Measurements from ENCODE around the gene PAM.

Gene PAM

DNA sequence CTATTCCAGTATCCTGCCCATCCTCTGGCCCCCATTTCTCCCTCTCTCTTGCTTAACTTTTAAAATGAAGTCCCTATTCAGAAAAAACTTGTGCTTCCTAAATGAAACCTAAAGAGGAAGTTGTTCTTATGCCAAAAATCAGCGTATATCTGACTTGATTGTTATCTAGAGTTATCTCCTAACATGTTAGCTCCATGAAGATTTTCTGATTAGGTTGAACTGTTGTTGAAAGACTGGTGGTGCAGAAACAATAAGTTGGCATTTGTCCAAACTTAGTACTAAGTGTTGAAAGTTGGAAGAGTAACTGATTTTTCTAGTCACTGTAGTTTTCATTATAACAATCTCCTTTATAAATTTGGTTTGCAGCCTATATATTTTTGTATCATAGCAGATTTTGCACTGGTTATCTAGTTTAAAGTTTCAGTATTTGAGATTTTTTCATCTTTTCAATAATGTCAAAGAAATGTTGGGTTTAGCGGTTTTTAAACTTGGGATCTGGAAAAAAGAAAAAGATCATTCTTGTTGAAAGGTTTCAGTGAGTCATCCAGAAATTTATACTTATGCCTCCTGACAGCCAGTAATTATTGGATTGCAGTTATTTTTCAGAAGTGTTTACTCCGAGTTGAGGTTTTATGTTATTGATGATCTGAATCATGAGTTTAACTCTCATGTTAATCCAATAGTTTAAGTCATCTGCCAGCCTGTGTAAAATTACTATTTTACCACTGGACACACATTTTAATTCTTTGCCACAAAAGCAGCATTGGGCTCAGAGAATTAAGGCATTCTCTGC lies 60.6 kb downstream of the PAM start:
- no peak for DNase-seq

DNA sequence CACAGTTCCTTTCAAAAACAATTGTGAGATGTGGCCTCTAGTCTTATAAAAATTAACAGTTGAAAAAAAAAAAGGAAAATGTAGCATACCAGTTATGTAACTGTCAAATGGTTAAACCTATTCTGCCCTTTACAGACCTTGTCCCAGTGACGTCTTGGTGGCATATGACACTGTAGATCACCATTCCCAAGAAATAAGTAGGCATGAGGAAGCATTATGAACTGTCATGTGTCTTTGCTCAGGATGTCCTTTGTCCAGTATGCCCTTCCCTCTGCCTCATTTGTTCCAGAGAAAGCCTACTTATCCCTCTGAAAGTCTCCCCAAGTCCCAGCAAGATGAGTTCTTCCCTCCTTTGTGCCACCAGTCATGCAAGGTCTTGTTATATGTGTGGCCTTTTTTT lies 63.2 kb downstream of the PAM start:
- no peak for DNase-seq

DNA sequence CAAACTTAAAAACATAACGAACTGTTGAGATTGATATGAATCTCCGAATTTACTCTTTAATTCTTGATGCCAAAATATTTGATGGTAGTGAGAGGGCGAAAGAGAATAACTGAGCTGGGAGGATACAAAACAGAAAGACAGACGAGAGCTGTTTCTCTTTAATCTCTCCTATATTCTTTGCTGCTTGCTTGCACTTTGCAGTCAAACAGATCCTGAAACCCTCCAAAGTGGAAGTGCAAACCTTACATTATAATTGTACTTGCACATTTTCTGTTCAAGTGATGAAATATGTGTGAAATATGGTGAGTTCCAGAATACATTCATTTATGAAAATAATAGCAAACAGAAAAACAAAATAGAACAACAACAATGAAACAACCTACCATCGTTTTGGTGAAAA lies 63.8 kb downstream of the PAM start:
- DNase-seq, result no peak

DNA sequence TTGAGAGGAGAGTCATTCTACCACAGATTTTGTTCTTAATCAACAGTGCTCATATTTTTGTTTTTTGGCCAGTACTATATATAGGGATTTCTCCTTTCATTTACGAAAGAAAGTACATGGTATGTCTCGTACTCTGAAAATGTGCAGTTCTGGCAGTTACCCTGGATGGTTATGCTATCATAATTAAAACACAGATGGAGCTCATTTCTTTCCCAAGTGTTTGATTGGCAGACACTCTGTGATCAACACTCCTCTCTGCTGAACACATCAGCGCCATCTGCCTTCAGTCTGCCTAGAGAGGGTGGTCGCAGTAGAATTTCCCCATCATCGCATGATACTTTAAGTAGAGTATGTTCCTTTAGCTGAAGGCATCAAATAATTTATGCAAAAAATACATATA lies 64.5 kb downstream of the PAM start:
- no peak for DNase-seq

DNA sequence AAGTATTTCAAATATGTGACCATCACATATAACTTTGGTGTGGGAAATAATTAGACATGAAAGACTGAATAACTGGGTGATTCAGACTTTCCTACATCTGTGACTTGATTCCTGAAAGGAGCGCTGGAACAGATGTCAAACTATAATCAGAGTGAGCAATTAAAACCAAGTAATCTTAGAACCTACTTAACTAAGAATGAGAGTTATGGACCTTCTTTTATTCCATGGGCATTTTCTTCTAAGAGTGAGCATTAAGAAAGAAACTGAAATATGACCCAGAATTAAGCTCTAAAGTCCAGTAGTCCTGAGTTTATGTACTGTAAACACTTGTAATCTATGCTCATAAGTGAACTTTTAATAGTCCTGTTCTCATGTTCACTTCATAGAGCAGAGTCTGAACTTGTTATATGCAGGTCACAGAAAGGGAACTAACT lies 68.4 kb downstream of the PAM start:
- no peak for DNase-seq

DNA sequence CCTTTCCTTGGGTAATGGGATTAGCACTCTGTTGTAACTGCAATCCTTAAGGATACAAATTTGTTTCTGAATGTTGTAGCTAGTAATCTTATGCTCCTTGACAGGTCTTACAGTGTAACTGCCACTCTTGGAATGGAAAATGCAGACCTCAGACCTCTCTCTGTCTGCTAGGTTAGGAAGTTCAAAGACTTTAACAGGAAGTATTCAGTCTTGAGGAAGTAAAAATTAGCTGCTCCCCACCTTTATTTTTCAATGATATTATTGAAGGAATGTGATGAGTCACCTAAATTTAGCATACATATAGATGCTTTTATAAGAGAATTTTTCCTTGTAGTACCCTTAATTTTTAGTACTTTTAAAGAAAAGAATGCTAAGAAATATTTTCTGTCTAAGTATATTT lies 71.5 kb downstream of the PAM start:
- DNase-seq, result no peak

DNA sequence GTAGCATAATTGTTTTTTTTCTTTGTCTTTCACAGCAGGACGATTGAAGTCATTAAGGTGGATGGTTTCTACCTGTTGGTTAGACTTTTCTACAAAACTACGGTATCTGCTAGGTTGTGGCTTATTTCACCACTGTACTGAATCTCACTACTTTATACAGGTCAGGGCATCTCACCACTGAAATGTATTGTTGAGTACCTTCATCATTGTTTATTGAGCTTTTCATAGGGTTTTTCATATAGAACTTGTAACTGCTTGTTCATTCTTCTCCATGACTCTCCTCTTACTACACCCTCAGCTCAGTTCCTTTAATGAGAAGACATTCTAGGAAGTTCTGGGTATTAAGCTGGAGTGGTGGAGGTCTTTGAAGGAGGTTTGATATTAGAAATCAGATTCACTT lies 75.1 kb downstream of the PAM start:
- DNase-seq, result no peak

DNA sequence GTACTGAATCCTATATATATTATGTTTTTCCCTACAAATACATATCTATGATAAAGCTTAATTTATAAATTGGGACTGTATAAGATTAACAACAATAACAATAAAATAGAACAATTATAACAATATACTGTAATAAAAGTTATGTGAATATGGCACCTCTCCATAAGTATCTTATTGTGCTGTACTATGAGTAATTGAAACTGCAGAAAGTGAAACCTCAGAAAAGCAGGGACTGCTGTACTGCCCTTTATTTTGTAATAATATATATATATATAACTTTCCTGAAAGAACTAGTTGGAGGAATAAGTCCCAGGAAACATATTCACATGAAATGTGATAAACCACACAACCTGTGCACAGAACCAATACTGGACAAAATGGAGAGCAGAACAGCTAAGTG lies 77.3 kb downstream of the PAM start:
- DNase-seq, result no peak

DNA sequence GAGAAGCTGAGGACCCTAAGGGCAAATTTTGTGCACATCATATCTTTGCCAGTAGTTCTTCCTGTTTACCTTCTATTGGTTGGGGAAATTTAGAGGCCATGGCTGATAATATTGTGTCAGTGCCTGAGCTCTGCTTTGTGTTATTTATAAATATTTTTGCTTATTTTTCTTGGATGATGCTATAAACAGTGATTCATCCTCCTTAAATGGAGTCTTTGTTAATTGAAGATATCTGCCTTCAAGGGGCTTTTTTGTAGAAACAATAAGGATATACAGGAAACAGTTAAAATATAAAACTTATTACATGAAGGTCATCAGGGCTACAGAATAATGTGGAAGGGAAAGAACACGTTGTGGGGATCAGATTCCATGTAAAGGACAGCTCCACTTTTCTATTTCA lies 78.0 kb downstream of the PAM start:
- no peak for DNase-seq

DNA sequence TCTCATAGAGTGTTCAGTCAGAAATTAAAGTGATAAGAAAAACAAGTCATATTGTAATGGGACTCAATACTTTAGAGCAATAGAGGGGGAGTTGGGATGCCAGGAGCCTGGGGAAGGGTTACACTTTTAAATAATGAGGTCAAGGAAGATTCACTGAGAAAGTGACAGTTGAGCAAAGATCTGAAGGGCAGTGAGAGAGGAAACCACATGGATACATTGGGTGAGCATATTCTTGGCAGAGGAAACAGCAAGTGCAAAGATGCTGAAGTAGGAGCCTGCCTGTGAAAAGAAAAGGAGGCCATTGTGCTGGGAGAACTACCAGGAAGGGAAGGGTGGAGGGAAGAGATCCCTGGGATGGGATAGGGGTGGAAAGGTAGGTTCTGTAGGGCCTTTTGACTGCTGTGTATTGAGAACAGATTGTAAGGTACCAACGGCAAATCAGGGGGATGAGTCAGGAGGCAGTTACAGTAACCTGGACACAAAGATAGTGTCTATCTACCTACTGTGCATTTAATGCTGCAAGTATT lies 79.4 kb downstream of the PAM start:
- no peak for DNase-seq

DNA sequence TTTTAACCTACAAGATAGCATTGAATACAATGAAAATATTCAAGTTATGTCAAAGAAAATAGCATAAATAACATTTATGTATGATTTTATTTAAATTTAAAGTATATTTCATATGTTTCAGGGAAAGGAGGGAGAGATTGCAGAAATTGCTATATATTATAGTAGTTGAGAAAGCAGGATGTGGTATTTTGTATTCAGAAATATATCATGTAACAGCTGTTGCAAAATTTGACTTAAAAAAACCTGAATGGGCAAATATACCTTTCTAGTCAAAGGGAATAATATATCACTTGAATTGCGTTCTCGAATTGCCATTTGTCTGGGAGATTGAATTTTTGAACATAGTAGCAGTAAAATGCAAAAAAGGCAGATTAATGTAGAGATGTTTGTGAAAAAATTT lies 80.6 kb downstream of the PAM start:
- DNase-seq, result no peak

DNA sequence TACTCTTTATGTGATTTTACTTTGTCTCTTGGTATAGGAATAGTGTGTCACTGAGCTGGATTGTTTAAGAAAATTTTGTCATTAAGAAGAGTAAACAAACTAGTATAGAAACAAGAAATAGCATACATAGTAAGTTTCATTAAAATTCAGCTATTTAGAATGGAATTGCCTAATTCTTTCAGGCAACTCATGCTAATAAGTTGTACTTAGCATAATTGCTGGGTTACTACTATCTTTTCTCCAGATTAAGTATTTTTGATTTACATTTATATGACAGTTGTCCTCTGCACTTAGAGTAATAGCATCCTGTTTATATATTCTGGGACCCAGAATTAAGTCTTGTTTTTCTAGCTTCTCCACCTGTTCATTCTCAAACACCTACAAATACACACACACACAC lies 85.9 kb downstream of the PAM start:
- DNase-seq, result no peak

DNA sequence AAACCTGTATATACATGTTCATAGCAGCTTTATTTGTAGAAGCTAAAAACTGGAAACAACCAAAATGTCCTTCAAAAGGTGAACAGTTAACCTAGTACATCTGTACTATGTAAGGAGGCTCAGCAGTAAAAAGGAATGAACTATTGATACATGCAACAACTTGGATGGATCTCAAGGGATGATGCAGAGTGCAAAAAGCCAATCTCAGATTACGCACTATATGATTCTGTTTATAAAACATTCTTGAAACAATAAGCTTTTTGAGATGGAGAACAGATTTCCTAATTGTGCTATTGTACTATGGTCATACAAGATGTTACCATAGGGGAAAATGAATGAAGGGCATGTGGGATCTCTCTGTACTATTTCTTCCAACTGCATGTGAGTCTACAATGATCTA lies 88.9 kb downstream of the PAM start:
- no peak for DNase-seq

DNA sequence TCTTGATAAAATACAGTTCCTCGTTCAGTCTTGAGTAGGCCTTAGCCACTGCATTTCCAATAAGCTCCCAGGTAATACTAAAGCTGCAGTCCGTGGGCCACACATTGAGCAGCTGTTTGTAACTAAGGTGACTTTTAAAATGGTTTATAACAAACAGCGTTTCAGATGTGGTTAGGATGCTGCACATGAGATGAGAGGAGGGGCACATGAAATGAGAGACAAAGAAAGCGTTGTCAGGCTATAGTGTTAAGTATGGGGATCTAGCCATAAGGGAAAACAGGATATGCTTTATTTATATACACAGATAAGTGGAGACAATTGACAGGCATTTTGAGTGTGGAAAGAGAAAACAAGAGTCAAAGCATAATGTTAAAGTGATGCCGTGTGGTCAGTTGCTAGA lies 89.9 kb downstream of the PAM start:
- no peak for DNase-seq

DNA sequence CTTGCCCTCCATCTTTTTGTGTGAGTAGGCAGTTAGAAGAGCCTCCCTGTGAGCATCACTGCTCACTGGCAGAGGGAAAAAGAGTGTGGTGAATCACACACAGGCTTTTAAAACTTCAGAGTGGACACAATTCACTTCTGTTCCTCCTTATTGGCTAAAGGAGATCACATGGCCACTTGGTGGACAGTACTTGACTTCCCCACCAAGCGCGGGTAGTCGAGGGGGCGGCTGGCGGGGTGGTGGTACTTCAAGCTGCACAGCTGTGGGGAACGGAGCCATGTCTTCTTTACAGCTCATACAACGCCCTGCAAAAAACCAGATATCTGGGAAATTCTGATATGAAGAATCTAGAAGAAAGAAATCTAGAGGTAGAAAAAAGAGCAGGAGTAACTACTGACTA lies 95.4 kb downstream of the PAM start:
- no peak for DNase-seq

DNA sequence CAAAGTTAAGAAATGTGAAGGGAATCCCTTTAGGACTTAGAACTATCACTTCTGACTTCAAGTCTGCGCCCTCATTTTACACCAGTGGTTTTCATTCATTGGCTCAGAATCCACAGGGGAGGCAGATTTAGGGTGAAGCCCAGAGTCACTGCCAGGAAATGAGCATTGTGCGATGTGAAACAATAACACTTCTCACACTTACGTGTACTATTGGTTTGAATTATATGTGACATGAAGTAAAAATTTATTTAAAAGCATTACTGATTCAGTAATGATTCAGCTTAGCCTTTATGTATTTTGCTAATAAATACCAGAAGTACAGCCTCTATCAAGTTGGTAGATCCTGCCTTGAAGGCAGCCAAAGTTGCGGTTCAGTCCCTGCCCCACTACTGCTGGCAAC lies 98.6 kb downstream of the PAM start:
- no peak for DNase-seq

DNA sequence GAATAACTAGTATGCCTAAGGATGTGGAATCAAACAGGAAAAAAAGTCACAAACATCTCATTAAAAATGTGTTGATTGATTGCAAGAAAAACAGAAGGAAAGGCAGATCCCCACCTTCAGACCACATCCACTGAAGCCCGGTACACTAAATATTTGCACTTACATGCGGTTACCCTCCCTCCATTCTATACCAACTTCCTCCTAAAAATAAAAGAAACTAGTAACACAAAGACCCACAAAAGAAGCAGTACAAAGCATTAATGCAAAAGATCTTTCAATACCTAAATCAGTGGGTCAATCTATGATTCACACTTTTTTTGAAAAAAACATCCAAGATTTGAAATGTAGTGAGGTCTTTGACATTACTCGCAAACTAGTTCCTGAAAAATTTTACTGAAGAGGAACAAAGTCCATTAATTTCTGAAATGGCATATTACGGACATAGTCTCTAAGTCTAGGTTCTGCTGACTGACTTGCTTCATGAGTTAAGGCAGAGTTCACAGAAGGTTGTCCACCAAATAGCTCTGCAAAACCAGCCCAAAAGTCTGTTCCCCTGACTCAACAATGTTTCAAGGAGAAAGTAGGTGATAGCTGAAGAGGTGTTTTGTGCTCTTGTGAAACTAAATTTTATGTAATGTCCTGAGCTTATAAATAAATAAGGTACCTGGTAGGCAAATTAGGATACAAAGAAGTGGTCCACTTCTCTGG lies 100.7 kb downstream of the PAM start:
- DNase-seq, result no peak

DNA sequence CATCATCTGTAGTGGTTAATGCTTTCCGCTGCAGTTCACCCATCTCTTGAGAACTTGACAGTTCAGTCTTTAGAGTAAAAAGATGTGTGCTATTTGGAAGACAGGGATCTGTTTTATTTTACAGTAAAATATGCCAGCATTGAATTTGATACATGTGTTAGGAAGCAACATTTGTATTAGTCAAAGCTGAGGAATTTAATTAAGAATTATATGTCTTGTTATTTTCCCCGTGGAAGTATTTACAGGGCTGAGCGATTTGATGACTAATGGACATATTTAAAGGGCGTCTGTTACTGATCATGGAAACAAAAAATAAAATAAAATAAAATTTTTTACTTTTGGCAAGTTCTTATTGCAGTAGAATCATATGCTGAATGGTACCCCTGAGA lies 101.3 kb downstream of the PAM start:
- DNase-seq, result no peak

DNA sequence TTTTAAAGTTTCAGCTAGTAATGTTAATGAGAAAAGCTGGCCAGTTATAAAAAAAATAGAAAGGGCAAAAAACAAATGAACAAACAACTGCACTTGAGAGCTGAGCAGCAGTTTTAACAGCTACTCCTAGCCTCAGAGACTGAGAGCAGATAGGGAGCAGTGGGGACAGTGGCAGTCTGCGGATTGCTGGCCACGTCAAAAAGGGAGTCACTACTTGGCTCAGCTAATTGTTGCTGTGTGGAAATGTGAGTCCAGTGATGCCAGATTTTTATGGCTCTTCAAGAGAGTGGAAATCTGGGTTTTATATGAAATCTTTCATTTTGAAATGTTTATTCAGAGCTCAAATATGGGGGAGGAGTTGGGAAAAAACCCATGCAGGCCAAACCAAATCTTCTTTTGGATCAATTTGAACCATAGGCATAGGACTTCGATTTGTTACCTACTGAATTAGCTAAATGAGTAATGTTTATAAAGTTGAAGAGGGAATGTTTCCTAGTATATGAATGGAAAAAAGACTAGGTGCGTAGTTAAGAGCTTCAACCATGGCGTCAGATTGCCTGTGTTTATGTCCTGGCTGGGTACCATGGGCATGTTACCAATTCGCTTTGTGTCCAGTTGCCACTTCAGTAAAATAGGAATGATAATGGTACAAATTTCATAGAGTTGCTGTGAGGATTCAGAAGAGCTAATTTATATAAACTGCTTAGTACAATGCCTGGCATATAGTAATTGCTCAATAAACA lies 102.1 kb downstream of the PAM start:
- no peak for DNase-seq

DNA sequence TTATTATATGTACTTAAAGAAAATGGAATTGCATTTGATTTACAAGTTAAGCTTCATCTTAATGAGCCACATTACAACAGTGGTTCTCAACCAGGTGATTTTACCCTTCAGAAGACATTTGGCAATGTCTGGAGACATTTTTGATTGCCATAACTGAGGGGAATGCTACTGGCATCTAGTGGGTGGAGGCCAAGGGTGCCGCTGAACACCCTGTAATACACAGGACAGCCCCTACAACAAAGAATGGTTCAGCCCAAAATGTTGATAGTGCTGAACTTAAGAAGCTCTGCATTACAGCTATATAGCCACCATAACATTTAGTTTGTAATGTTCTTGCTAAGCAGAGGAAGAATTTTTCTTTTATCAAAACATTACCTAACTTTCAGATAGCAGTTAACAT lies 103.1 kb downstream of the PAM start:
- DNase-seq, result no peak

DNA sequence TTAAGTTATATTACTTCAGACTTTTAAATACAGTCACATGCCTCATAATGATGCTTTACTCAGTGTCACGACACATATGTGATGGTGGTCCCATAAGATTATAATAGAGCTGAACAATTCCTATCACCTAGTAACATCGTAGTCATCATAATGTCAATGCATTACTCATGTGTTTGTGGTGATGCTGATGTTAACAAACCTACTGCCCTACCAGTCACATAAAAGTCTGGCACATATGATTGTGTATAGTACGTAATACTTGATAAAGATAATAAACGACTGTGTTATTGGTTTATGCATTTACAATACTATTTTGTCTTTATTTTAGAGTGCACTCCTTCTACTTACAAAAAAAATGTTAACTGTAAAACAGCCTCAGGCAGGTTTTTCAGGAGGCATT lies 103.7 kb downstream of the PAM start:
- no peak for DNase-seq

DNA sequence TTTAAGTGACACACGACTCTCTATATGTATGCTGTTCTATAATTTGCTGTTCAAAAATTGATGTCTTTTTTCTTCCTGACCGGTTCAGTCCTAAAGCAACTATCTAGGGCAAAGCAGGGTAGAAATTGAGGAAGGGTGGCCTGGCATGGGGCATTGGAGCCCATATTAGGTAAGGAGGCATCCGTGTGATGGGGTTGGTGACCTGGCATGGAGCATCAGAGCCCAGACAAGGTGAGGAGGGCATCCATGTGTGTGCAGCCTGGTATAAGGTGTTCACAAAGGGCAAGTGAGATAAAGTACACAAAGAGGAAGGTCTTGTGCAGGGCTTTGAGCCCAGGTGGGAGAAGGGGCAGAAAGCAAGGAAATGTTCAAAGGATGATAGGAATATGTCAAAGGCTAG lies 104.9 kb downstream of the PAM start:
- no peak for DNase-seq

DNA sequence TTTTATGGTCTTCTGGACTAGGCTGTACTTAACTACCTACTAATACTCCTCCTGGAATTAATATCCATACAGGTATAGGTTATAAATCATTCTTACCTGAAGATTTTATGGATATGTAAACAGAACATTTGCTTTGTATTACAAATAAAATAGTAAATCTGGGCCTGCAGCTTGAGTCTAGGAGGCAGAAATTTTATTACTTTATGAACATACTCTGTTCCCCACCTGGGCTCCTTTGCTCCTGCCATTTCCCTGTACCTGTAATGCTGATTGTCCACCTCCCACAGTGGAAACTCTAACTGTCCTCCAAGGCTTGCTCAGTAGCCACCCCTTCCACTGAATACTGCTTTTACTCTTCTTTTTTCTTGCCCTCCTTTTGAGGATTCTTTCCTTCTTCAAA lies 108.0 kb downstream of the PAM start:
- DNase-seq, result no peak

All from retina (tissue), 1 donor.